ENCODE results near the gene PPARA. TPM values are rescaled to one million over a fixed set of nuclear protein-coding genes. Genes with fewer than 3 reads are reported as not detected.

PPARA gene
- total and polyA plus RNA-seq, 2 donors (not counting 3 experiments of a cell fraction or from before 2014, with no cell fraction given) = 3.1 to 10.7 TPM

DNA sequence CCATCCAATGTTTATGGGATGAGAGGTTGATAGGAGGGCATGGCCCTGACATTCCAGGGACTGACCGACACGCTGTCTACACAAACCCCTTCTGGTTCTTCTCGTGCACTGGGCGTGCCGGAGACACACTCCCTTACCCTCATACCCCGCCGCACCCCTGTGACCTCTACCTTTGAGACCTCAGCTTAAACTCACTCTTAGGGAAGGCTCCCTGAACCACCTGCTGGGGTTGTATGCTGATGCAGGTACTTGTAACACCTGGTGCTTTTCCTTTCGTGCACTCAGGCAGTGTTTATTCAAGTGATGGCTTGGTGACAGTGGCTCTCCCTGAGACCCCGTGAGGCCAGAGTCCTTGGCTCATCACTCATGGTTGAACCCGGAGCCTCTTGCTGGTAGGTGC, 12.0 kb downstream of the PPARA start:
- POLR2A ChIA-PET = no interaction called here
- dilution Hi-C loops (cut with MboI; ENCODE audit: extremely low pct_ligation_motif_present, low sequenced_read_pairs) = no loop called here
- CTCF ChIA-PET = no interaction called here

More for the DNA sequence above, 12.0 kb downstream of the PPARA start:
- H3K27me3 ChIP-seq (ENCODE audit: control insufficient read depth in 2 of 2, insufficient read depth in 2 of 2, low read length in 2 of 2) = no peaks in the 10 kb centered on the region
- H3K4me3 ChIP-seq (replicated peaks in 1 of 3; ENCODE audit: insufficient read depth in 1 of 3, low read depth in 1 of 3, low read length in 3 of 3) = no peak overlapping the region
- H3K4me1 ChIP-seq (ENCODE audit: control insufficient read depth, extremely low read depth, insufficient read depth, low read length) = no peaks in the 10 kb centered on the region
- no peaks in the 10 kb centered on the region for H3K36me3 ChIP-seq (ENCODE audit: control insufficient read depth in 2 of 2, extremely low read depth in 1 of 2, insufficient read depth in 2 of 2, low read length in 2 of 2)
- no TSS peak for BruUV-seq (replicated peaks)
- H3K9ac ChIP-seq (replicated peaks; ENCODE audit: extremely low read depth, insufficient read depth, low read length) = no peak overlapping the region
- intact Hi-C loops (cut with micrococcal nuclease) = no loop called here
- no peak for FAIRE-seq
- no peaks in the 10 kb centered on the region for H4K20me1 ChIP-seq (replicated peaks; ENCODE audit: control insufficient read depth, extremely low read depth, insufficient read depth, low read length)
- H3K79me2 ChIP-seq (ENCODE audit: control insufficient read depth, insufficient read depth, low read length) = no peaks in the 10 kb centered on the region
- TF ChIP-seq FOS (IDR thresholded peaks at IDR 0.05; ENCODE audit: borderline replicate concordance, insufficient read depth, low read length) (no peak), GATA2 (IDR thresholded peaks at IDR 0.05; ENCODE audit: insufficient read depth, insufficient read length, low read depth, low read length) (no peak), EZH2 (IDR thresholded peaks at IDR 0.05; ENCODE audit: borderline replicate concordance, low read depth, low read length, severe bottlenecking) (no peak), MYC (IDR thresholded peaks at IDR 0.05; ENCODE audit: low read depth, low read length) (no peak), JUN (IDR thresholded peaks at IDR 0.05; ENCODE audit: borderline replicate concordance, insufficient read depth, insufficient read length, low read depth) (no peak), POLR2AphosphoS5 (IDR thresholded peaks at IDR 0.05; ENCODE audit: insufficient read depth, low read depth, low read length) (no peak), POLR2A (IDR thresholded peaks at IDR 0.05; ENCODE audit: low read depth, low read length) (no peak)
- TF ChIP-seq, protein P1, sequence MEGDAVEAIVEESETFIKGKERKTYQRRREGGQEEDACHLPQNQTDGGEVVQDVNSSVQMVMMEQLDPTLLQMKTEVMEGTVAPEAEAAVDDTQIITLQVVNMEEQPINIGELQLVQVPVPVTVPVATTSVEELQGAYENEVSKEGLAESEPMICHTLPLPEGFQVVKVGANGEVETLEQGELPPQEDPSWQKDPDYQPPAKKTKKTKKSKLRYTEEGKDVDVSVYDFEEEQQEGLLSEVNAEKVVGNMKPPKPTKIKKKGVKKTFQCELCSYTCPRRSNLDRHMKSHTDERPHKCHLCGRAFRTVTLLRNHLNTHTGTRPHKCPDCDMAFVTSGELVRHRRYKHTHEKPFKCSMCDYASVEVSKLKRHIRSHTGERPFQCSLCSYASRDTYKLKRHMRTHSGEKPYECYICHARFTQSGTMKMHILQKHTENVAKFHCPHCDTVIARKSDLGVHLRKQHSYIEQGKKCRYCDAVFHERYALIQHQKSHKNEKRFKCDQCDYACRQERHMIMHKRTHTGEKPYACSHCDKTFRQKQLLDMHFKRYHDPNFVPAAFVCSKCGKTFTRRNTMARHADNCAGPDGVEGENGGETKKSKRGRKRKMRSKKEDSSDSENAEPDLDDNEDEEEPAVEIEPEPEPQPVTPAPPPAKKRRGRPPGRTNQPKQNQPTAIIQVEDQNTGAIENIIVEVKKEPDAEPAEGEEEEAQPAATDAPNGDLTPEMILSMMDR (IDR thresholded peaks at IDR 0.05; ENCODE audit: extremely low read depth in 1 of 2, insufficient read depth in 1 of 2, low read depth in 1 of 2, low read length in 2 of 2) = no peak
- TF ChIP-seq, protein P2, sequence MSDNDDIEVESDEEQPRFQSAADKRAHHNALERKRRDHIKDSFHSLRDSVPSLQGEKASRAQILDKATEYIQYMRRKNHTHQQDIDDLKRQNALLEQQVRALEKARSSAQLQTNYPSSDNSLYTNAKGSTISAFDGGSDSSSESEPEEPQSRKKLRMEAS (IDR thresholded peaks at IDR 0.05; ENCODE audit: insufficient read depth, insufficient read length) = no peak
- no peak for DNase-seq (ENCODE audit: low read depth, low spot score)
- H2AFZ ChIP-seq (ENCODE audit: low read depth, low read length) = no peak overlapping the region
- H3K9me1 ChIP-seq (replicated peaks; ENCODE audit: control insufficient read depth, extremely low read depth, insufficient read depth, low read length) = no peaks in the 10 kb centered on the region
- H3K27ac ChIP-seq (ENCODE audit: insufficient read depth, low read depth, low read length) = no peak overlapping the region
- no peaks in the 10 kb centered on the region for H3K9me3 ChIP-seq (replicated peaks; ENCODE audit: control insufficient read depth, insufficient read depth, low read length)
- no peak overlapping the region for H3K4me2 ChIP-seq (ENCODE audit: insufficient read depth, low read length)
